Measurements from ENCODE around the gene ARRDC3.
"Not testable (repeated sequence)": the region's sequence is repeated elsewhere in the genome, so short reads cannot be mapped to it uniquely, and the experiment has no call there.

The ARRDC3 gene

GRCh38 chr5:91359962-91360609, 23.0 kb downstream of the ARRDC3 start:
- DNase-seq (ENCODE audit: low read depth), result no peak

- no peak for DNase-seq (ENCODE audit: low read depth)
These were observed 25.3 kb downstream of the ARRDC3 start for GRCh38 chr5:91357806-91358205.

GRCh38 chr5:91357012-91357634, 26.0 kb downstream of the ARRDC3 start:
- DNase-seq (ENCODE audit: low read depth), result no peak

GRCh38 chr5:91354867-91355266, 28.2 kb downstream of the ARRDC3 start:
- DNase-seq (ENCODE audit: low read depth), result not testable (repeated sequence)

- no peak for DNase-seq (ENCODE audit: low read depth)
These were observed 30.1 kb downstream of the ARRDC3 start for GRCh38 chr5:91352831-91353695.

- DNase-seq (ENCODE audit: low read depth), result no peak
These were observed 37.7 kb downstream of the ARRDC3 start for GRCh38 chr5:91345461-91345860.

- not testable (repeated sequence) for DNase-seq (ENCODE audit: low read depth)
These were observed 38.4 kb downstream of the ARRDC3 start for GRCh38 chr5:91344661-91345200.

GRCh38 chr5:91343916-91344315, 39.2 kb downstream of the ARRDC3 start:
- no peak for DNase-seq (ENCODE audit: low read depth)

GRCh38 chr5:91342931-91343330, 40.2 kb downstream of the ARRDC3 start:
- DNase-seq (ENCODE audit: low read depth), result not testable (repeated sequence)

- no peak for DNase-seq (ENCODE audit: low read depth)
These were observed 42.0 kb downstream of the ARRDC3 start for GRCh38 chr5:91341154-91341553.

- no peak for DNase-seq (ENCODE audit: low read depth)
These were observed 42.6 kb downstream of the ARRDC3 start for GRCh38 chr5:91340532-91340931.

- no peak for DNase-seq (ENCODE audit: low read depth)
These were observed 43.9 kb downstream of the ARRDC3 start for GRCh38 chr5:91339063-91339705.

- no peak for DNase-seq (ENCODE audit: low read depth)
These were observed 50.7 kb downstream of the ARRDC3 start for GRCh38 chr5:91332267-91333045.

- no peak for DNase-seq (ENCODE audit: low read depth)
These were observed 51.4 kb downstream of the ARRDC3 start for GRCh38 chr5:91331705-91332104.

- DNase-seq (ENCODE audit: low read depth), result no peak
These were observed 53.8 kb downstream of the ARRDC3 start for GRCh38 chr5:91329283-91329682.

GRCh38 chr5:91328743-91329142, 54.4 kb downstream of the ARRDC3 start:
- DNase-seq (ENCODE audit: low read depth), result no peak

GRCh38 chr5:91322981-91323380, 60.1 kb downstream of the ARRDC3 start:
- not testable (repeated sequence) for DNase-seq (ENCODE audit: low read depth)

- DNase-seq (ENCODE audit: low read depth), result no peak
These were observed 63.5 kb downstream of the ARRDC3 start for GRCh38 chr5:91319667-91320066.

GRCh38 chr5:91318724-91319123, 64.4 kb downstream of the ARRDC3 start:
- DNase-seq (ENCODE audit: low read depth), result no peak

Measured in T-helper 22 cell (primary cell).